Suprapubic skin (tissue), 4 donors: ENCODE data around the gene CLDN6.

Experiments
- EP300 ChIP-seq: sonication (generic); formaldehyde crosslinking; IDR thresholded peaks from one replicate; pipeline ENCODE4 v1.6.1; 2017; ENCODE audit warnings: antibody characterized with exemption
- POLR2AphosphoS5 ChIP-seq, 3 donors: sonication (generic); formaldehyde crosslinking; IDR thresholded peaks; one replicate each; pipeline ENCODE4 v1.6.1; 2017; ENCODE audit warnings: antibody characterized with exemption in 3 of 3
- TF ChIP-seq, protein P1 (sequence below), 2 donors: fragments of 200-600 bp in 1 of 2; fragments of 450-650 bp in 1 of 2; sonication (generic) in 1 of 2; IDR thresholded peaks; one replicate each; pipeline ENCODE4 v1.5.1; 2016 to 2019; ENCODE audit warnings: antibody characterized with exemption in 2 of 2, mild to moderate bottlenecking in 1 of 2, moderate library complexity in 1 of 2

DNA sequence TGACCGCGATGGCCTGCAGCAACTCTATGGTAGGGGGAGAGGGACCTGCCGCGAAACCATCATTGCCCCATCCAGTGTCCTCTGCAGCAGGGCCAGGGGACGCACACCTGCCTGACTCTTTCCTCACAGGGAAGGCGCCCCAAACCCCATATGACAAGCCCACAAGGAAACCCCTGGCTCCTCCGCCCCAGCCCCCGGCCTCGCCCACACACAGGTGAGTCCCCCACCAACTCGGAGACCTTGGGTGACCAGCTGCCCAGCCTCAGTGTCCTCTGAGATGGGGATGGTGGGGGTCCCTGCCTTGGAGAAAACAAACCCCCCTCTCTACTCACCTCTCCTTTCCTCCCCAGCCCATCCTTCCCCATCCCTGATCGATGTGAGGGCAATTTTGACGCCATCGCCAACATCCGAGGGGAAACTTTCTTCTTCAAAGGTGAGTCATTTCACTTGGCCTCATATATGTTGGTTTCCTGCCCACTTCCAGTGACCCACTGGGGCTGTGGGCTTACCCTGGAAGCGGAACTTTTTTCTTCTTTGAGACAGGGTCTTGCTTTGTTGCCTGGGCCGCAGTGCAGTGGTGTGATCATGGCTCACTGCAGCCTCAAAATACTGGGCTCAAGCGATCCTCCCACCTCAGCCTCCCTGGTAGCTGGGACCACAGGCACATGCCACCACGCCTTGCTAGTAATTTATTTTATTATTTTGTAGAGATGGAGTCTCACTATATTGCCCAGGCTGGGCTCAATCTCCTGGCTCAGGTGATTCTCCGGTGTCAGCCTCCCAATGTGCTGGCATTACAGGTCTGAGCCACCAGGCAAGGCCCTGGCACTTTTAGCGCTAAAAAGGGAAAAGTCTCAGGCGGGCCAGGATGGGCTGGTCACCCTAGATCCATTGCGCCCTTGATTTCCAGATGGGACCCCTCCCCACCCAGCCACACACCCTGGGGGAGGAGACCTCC, 39.5 kb upstream of the CLDN6 start:
- TF ChIP-seq, protein P1, sequence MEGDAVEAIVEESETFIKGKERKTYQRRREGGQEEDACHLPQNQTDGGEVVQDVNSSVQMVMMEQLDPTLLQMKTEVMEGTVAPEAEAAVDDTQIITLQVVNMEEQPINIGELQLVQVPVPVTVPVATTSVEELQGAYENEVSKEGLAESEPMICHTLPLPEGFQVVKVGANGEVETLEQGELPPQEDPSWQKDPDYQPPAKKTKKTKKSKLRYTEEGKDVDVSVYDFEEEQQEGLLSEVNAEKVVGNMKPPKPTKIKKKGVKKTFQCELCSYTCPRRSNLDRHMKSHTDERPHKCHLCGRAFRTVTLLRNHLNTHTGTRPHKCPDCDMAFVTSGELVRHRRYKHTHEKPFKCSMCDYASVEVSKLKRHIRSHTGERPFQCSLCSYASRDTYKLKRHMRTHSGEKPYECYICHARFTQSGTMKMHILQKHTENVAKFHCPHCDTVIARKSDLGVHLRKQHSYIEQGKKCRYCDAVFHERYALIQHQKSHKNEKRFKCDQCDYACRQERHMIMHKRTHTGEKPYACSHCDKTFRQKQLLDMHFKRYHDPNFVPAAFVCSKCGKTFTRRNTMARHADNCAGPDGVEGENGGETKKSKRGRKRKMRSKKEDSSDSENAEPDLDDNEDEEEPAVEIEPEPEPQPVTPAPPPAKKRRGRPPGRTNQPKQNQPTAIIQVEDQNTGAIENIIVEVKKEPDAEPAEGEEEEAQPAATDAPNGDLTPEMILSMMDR (IDR thresholded peaks at IDR 0.05) = no peak
- TF ChIP-seq POLR2AphosphoS5 (IDR thresholded peaks at IDR 0.05) (no peak), EP300 (no peak)
